Endothelial cell of umbilical vein (primary cell): ENCODE measurements around the gene COL5A1. TPM values are rescaled to one million over a fixed set of nuclear protein-coding genes. Genes with fewer than 3 reads are reported as not detected.

Experiments
- BruUV-seq: library from RNA; stranded (reverse); fragments of 400-500 nt; replicated peaks from 2 replicates; lab custom pipeline; 2021; lab: Mats Ljungman, UMichigan
- CTCF ChIA-PET: fragments of 300-600, 350-600 bp; sonication (Branson Sonifier 250); formaldehyde crosslinking; loops from one replicate; lab custom pipeline; 2021; ENCODE audit warnings: antibody characterized with exemption, inconsistent platforms; lab: Charles Lee
- POLR2A ChIA-PET: fragments of 300-600, 350-600 bp; sonication (Branson Sonifier 250); formaldehyde crosslinking; loops from one replicate; lab custom pipeline; 2021; ENCODE audit warnings: antibody characterized with exemption, inconsistent platforms; lab: Charles Lee
- DNase-seq: peaks from one replicate; pipeline ENCODE4 v3.0.0-alpha.2; 2011; ENCODE audit warnings: low read depth, low spot score
- FAIRE-seq: peaks from 2 replicates; lab custom pipeline; 2011; peaks lifted over from hg19 to GRCh38; lab: Jason Lieb, UNC
- H2AFZ ChIP-seq: 2 replicates; pipeline ENCODE4 v1.6.0; 2012; ENCODE audit warnings: low read depth, low read length, control low read depth, inconsistent platforms
- H3K27ac ChIP-seq: 2 replicates; pipeline ENCODE4 v1.5.1; 2011; ENCODE audit warnings: low read depth, mild to moderate bottlenecking, control low read depth, low read length, moderate library complexity; ENCODE audit not compliant: insufficient read depth
- H3K27me3 ChIP-seq, 2 experiments: 2 replicates each; pipeline versions ENCODE4 v1.6.0 to v1.6.1; 2011; ENCODE audit warnings: low read length in 2 of 2, mixed read lengths in 1 of 2; ENCODE audit not compliant: control insufficient read depth in 2 of 2, insufficient read depth in 2 of 2
- H3K36me3 ChIP-seq, 2 experiments: 2 replicates in 1 of 2; 3 replicates in 1 of 2; pipeline ENCODE4 v1.5.1; 2011; ENCODE audit warnings: low read length in 2 of 2, mild to moderate bottlenecking in 1 of 2, moderate library complexity in 1 of 2; ENCODE audit not compliant: control insufficient read depth in 2 of 2, insufficient read depth in 2 of 2; ENCODE audit errors: extremely low read depth in 1 of 2
- H3K4me1 ChIP-seq: 3 replicates; pipeline ENCODE4 v1.5.1; 2011; ENCODE audit warnings: mild to moderate bottlenecking, low read length; ENCODE audit not compliant: control insufficient read depth, insufficient read depth; ENCODE audit errors: extremely low read depth
- H3K4me2 ChIP-seq: 2 replicates; pipeline ENCODE4 v1.6.1; 2011; ENCODE audit warnings: low read length, control low read depth, mixed read lengths; ENCODE audit not compliant: insufficient read depth
- H3K4me3 ChIP-seq, 3 experiments: fragments of 200-600 bp in 1 of 3; sonication (generic), shearing (Covaris generic) in 1 of 3; replicated peaks in 1 of 3; 2 replicates each; pipeline ENCODE4 v1.5.1; 2011 to 2016; ENCODE audit warnings: control low read depth in 3 of 3, low read length in 3 of 3, mild to moderate bottlenecking in 2 of 3, inconsistent platforms in 1 of 3, low read depth in 1 of 3, moderate library complexity in 1 of 3; ENCODE audit not compliant: insufficient read depth in 1 of 3
- H3K79me2 ChIP-seq: 2 replicates; pipeline ENCODE4 v1.6.0; 2012; ENCODE audit warnings: low read length, inconsistent platforms; ENCODE audit not compliant: control insufficient read depth, insufficient read depth
- H3K9ac ChIP-seq: replicated peaks from 2 replicates; pipeline ENCODE3; 2011; ENCODE audit warnings: low read length, control low read depth; ENCODE audit not compliant: insufficient read depth; ENCODE audit errors: extremely low read depth
- H3K9me1 ChIP-seq: replicated peaks from 3 replicates; pipeline ENCODE4 v1.6.0; 2011; ENCODE audit warnings: mild to moderate bottlenecking, low read length; ENCODE audit not compliant: control insufficient read depth, insufficient read depth; ENCODE audit errors: extremely low read depth
- H3K9me3 ChIP-seq: replicated peaks from 2 replicates; pipeline ENCODE4 v1.5.1; 2012; ENCODE audit warnings: low read length, inconsistent platforms; ENCODE audit not compliant: control insufficient read depth, insufficient read depth
- H4K20me1 ChIP-seq: replicated peaks from 2 replicates; pipeline ENCODE3; 2011; ENCODE audit warnings: mild to moderate bottlenecking, low read length; ENCODE audit not compliant: control insufficient read depth, insufficient read depth; ENCODE audit errors: extremely low read depth
- EZH2 ChIP-seq: IDR thresholded peaks from 2 replicates; pipeline ENCODE4 v1.6.1; 2012; ENCODE audit warnings: borderline replicate concordance, low read depth, mild to moderate bottlenecking, moderate library complexity, low read length, inconsistent platforms; ENCODE audit not compliant: severe bottlenecking
- FOS ChIP-seq: IDR thresholded peaks from 2 replicates; pipeline ENCODE4 v1.6.1; 2011; ENCODE audit warnings: mild to moderate bottlenecking, low read length, moderate library complexity, borderline replicate concordance; ENCODE audit not compliant: insufficient read depth
- GATA2 ChIP-seq: IDR thresholded peaks from 2 replicates; pipeline ENCODE4 v1.7.0; 2011; ENCODE audit warnings: low read depth, mild to moderate bottlenecking, moderate library complexity, mixed read lengths, low read length; ENCODE audit not compliant: insufficient read length, insufficient read depth
- JUN ChIP-seq: IDR thresholded peaks from 2 replicates; pipeline ENCODE4 v1.6.1; 2011; ENCODE audit warnings: borderline replicate concordance, low read depth; ENCODE audit not compliant: insufficient read length, insufficient read depth
- MAX ChIP-seq: IDR thresholded peaks from 2 replicates; pipeline ENCODE4 v1.6.1; 2011; ENCODE audit not compliant: insufficient read depth, insufficient read length
- MYC ChIP-seq: IDR thresholded peaks from one replicate; pipeline ENCODE4 v1.6.1; 2011; ENCODE audit warnings: mild to moderate bottlenecking, low read depth, low read length
- POLR2A ChIP-seq: IDR thresholded peaks from 2 replicates; pipeline ENCODE4 v1.6.1; 2012; ENCODE audit warnings: low read depth, mild to moderate bottlenecking, control low read depth, low read length
- POLR2AphosphoS5 ChIP-seq: IDR thresholded peaks from 2 replicates; pipeline ENCODE4 v1.6.1; 2012; ENCODE audit warnings: low read depth, mild to moderate bottlenecking, control low read depth, low read length, moderate library complexity; ENCODE audit not compliant: insufficient read depth
- dilution Hi-C: fragments of 300-500 bp; cut with MboI; formaldehyde crosslinking; loops from one replicate; pipeline ENCODE4 v1.15.0; 2019; ENCODE audit warnings: low sequenced_read_pairs; ENCODE audit not compliant: extremely low pct_ligation_motif_present
- intact Hi-C: fragments of 100-400 bp; cut with micrococcal nuclease; formaldehyde crosslinking; loops from one replicate; pipeline ENCODE4 v1.10.0; 2022
- polyA plus RNA-seq, 4 experiments: library from polyadenylated mRNA; depleted of rRNA in 3 of 4; stranded (reverse) in 3 of 4; unstranded in 1 of 4; fragments of >200 nt; gene quantifications; 2 replicates each; pipeline versions ENCODE4 v1.2.1 to v1.2.3, GENCODE V29; 2011 to 2012; ENCODE audit warnings: missing spikeins in 1 of 4
- total RNA-seq: library from RNA; stranded (reverse); gene quantifications from 2 replicates; pipeline ENCODE4 v1.2.3, GENCODE V29; 2021
- TF ChIP-seq, protein P1 (sequence below), 2 donors: IDR thresholded peaks; 1 replicate in 1 of 2; 2 replicates in 1 of 2; pipeline ENCODE4 v1.5.1; 2011; ENCODE audit warnings: low read length in 2 of 2, mild to moderate bottlenecking in 2 of 2, moderate library complexity in 2 of 2, control low read depth in 1 of 2, inconsistent platforms in 1 of 2, low read depth in 1 of 2; ENCODE audit not compliant: insufficient read depth in 1 of 2; ENCODE audit errors: extremely low read depth in 1 of 2

Gene COL5A1
- total and polyA plus RNA-seq, 2 donors (not counting 3 experiments of a cell fraction or from before 2014, with no cell fraction given), result 97.4 to 175 TPM

- no peak overlapping the region for H2AFZ ChIP-seq
- ChIA-PET POLR2A (no interaction called here), CTCF (no interaction called here)
- dilution Hi-C loops (no loop called here), intact Hi-C loops (no loop called here)
- no peaks in the 10 kb centered on the region for H3K79me2 ChIP-seq
- H3K4me1 ChIP-seq, result no peaks in the 10 kb centered on the region
- BruUV-seq, result no TSS peak
- H4K20me1 ChIP-seq, result no peaks in the 10 kb centered on the region
- no peaks in the 10 kb centered on the region for H3K27me3 ChIP-seq
- H3K9me3 ChIP-seq, result no peaks in the 10 kb centered on the region
- no peaks in the 10 kb centered on the region for H3K9me1 ChIP-seq
- no peak for TF ChIP-seq POLR2A
- TF ChIP-seq, protein P1, sequence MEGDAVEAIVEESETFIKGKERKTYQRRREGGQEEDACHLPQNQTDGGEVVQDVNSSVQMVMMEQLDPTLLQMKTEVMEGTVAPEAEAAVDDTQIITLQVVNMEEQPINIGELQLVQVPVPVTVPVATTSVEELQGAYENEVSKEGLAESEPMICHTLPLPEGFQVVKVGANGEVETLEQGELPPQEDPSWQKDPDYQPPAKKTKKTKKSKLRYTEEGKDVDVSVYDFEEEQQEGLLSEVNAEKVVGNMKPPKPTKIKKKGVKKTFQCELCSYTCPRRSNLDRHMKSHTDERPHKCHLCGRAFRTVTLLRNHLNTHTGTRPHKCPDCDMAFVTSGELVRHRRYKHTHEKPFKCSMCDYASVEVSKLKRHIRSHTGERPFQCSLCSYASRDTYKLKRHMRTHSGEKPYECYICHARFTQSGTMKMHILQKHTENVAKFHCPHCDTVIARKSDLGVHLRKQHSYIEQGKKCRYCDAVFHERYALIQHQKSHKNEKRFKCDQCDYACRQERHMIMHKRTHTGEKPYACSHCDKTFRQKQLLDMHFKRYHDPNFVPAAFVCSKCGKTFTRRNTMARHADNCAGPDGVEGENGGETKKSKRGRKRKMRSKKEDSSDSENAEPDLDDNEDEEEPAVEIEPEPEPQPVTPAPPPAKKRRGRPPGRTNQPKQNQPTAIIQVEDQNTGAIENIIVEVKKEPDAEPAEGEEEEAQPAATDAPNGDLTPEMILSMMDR (IDR thresholded peaks at IDR 0.05; ENCODE audit: extremely low read depth in 1 of 2, insufficient read depth in 1 of 2, low read depth in 1 of 2, low read length in 2 of 2), result no peak
- no peak for TF ChIP-seq GATA2
- no peak for TF ChIP-seq EZH2
- TF ChIP-seq FOS, result no peak
- TF ChIP-seq POLR2AphosphoS5, result no peak
- no peak for TF ChIP-seq JUN
- no peak for TF ChIP-seq MYC
- TF ChIP-seq MAX, result no peak
- FAIRE-seq, result no peak
- no peak overlapping the region for H3K27ac ChIP-seq
- H3K36me3 ChIP-seq, result peaks cover 6 to 39% of the 10 kb centered on the region in 2 experiments
- no peak overlapping the region for H3K4me3 ChIP-seq
- no peak overlapping the region for H3K9ac ChIP-seq
- DNase-seq, result no peak
- H3K4me2 ChIP-seq, result no peak overlapping the region
Observed at GRCh38 chr9:134747951-134748489, 106.4 kb downstream of the COL5A1 start.
